HepG2 (cell line): ENCODE results near the gene DDX1. TPM values are rescaled to one million over a fixed set of nuclear protein-coding genes. Genes with fewer than 3 reads are reported as not detected.

ENCODE experiments used
- SALL1 ChIP-seq: sonication (generic); formaldehyde crosslinking; IDR thresholded peaks from 2 replicates; pipeline ENCODE4 v1.8.0; 2022; ENCODE audit warnings: mild to moderate bottlenecking, missing genetic modification reagents
- ZNF333 ChIP-seq: sonication (generic); formaldehyde crosslinking; IDR thresholded peaks from 2 replicates; pipeline ENCODE4 v1.4.0; 2020; ENCODE audit warnings: mild to moderate bottlenecking, missing genetic modification reagents, borderline replicate concordance
- ZNF570 ChIP-seq: sonication (generic); formaldehyde crosslinking; IDR thresholded peaks from 2 replicates; pipeline ENCODE4 v1.4.0; 2020; ENCODE audit warnings: mild to moderate bottlenecking, missing genetic modification reagents, borderline replicate concordance
- ZNF740 ChIP-seq: sonication (generic); formaldehyde crosslinking; IDR thresholded peaks from 2 replicates; pipeline ENCODE4 v1.4.0; 2020; ENCODE audit warnings: missing genetic modification reagents
- polyA plus RNA-seq, 8 experiments: library from polyadenylated mRNA; depleted of rRNA in 3 of 8; stranded (reverse) in 7 of 8; unstranded in 1 of 8; fragments of >200 nt; fragmentation: Illumina TruSeq in 4 of 8; extraction: Trizol in 4 of 8; gene quantifications; 2 replicates each; pipeline versions ENCODE4 v1.2.1 to v1.2.3, GENCODE V29; 2011 to 2016; ENCODE audit warnings: low read depth in 4 of 8, missing spikeins in 1 of 8, mixed read lengths in 1 of 8; ENCODE audit not compliant: insufficient read depth in 1 of 8
- total RNA-seq, 5 experiments: library from RNA; depleted of rRNA; stranded (reverse); fragments of >200 nt; fragmentation: Illumina TruSeq; extraction: Trizol; gene quantifications; 2 replicates each; pipeline ENCODE4 v1.2.3, GENCODE V29; 2016; ENCODE audit warnings: low read depth in 1 of 5
- TF ChIP-seq, protein P1 (sequence below): sonication (generic); formaldehyde crosslinking; IDR thresholded peaks from 2 replicates; pipeline ENCODE4 v1.5.0; 2020; ENCODE audit warnings: mild to moderate bottlenecking, missing genetic modification reagents
- TF ChIP-seq, protein P2 (sequence below): sonication (generic); formaldehyde crosslinking; conservative IDR thresholded peaks from 2 replicates; pipeline ENCODE4 v1.5.0; 2020; ENCODE audit warnings: missing genetic modification reagents
- TF ChIP-seq, protein P3 (sequence below): sonication (generic); formaldehyde crosslinking; IDR thresholded peaks from 2 replicates; pipeline ENCODE4 v1.5.0; 2020; ENCODE audit warnings: mild to moderate bottlenecking, missing genetic modification reagents, borderline replicate concordance

Gene DDX1
- total and polyA plus RNA-seq, 2 of the 13 experiments (the other 11 are each of a cell fraction or from before 2014, with no cell fraction given), result 81.6 to 130 TPM

GRCh38 chr2:15666861-15667808 is 75.5 kb downstream of the DDX1 start (continued):
- TF ChIP-seq, protein P1, sequence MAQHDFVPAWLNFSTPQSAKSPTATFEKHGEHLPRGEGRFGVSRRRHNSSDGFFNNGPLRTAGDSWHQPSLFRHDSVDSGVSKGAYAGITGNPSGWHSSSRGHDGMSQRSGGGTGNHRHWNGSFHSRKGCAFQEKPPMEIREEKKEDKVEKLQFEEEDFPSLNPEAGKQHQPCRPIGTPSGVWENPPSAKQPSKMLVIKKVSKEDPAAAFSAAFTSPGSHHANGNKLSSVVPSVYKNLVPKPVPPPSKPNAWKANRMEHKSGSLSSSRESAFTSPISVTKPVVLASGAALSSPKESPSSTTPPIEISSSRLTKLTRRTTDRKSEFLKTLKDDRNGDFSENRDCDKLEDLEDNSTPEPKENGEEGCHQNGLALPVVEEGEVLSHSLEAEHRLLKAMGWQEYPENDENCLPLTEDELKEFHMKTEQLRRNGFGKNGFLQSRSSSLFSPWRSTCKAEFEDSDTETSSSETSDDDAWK (CRISPR knock-in tag), result no peak
- TF ChIP-seq SALL1 (no peak), ZNF740 (CRISPR knock-in tag) (no peak), ZNF570 (CRISPR knock-in tag) (no peak), ZNF333 (no peak)
- TF ChIP-seq, protein P2, sequence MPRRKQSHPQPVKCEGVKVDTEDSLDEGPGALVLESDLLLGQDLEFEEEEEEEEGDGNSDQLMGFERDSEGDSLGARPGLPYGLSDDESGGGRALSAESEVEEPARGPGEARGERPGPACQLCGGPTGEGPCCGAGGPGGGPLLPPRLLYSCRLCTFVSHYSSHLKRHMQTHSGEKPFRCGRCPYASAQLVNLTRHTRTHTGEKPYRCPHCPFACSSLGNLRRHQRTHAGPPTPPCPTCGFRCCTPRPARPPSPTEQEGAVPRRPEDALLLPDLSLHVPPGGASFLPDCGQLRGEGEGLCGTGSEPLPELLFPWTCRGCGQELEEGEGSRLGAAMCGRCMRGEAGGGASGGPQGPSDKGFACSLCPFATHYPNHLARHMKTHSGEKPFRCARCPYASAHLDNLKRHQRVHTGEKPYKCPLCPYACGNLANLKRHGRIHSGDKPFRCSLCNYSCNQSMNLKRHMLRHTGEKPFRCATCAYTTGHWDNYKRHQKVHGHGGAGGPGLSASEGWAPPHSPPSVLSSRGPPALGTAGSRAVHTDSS, result no peak
- TF ChIP-seq, protein P3, sequence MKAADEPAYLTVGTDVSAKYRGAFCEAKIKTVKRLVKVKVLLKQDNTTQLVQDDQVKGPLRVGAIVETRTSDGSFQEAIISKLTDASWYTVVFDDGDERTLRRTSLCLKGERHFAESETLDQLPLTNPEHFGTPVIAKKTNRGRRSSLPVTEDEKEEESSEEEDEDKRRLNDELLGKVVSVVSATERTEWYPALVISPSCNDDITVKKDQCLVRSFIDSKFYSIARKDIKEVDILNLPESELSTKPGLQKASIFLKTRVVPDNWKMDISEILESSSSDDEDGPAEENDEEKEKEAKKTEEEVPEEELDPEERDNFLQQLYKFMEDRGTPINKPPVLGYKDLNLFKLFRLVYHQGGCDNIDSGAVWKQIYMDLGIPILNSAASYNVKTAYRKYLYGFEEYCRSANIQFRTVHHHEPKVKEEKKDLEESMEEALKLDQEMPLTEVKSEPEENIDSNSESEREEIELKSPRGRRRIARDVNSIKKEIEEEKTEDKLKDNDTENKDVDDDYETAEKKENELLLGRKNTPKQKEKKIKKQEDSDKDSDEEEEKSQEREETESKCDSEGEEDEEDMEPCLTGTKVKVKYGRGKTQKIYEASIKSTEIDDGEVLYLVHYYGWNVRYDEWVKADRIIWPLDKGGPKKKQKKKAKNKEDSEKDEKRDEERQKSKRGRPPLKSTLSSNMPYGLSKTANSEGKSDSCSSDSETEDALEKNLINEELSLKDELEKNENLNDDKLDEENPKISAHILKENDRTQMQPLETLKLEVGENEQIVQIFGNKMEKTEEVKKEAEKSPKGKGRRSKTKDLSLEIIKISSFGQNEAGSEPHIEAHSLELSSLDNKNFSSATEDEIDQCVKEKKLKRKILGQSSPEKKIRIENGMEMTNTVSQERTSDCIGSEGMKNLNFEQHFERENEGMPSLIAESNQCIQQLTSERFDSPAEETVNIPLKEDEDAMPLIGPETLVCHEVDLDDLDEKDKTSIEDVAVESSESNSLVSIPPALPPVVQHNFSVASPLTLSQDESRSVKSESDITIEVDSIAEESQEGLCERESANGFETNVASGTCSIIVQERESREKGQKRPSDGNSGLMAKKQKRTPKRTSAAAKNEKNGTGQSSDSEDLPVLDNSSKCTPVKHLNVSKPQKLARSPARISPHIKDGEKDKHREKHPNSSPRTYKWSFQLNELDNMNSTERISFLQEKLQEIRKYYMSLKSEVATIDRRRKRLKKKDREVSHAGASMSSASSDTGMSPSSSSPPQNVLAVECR (CRISPR knock-in tag), result no peak
